A549 (cell line): ENCODE results near the gene FBXO22. TPM values are rescaled to one million over a fixed set of nuclear protein-coding genes. Genes with fewer than 3 reads are reported as not detected.
A peak's percentile ranks its signal among the peaks of the same experiment; 100 is the strongest.

Experiments
- ATAC-seq, 2 experiments: fragments of 200-7000 bp in 1 of 2; fragments of >200 bp in 1 of 2; cut with Nextera tagmentation in 1 of 2; cut with Tn5 transposase in 1 of 2; 3 replicates each; pipeline versions ENCODE4 v1.8.0 to v1.9.1; 2018 to 2020; ENCODE audit warnings: mild to moderate bottlenecking in 1 of 2, moderate library complexity in 1 of 2
- CTCF ChIA-PET: fragments of 300-600 bp; sonication (Branson Sonifier 250); formaldehyde crosslinking; extraction: SDS; loops from one replicate; lab custom pipeline; 2021; ENCODE audit warnings: antibody characterized with exemption, inconsistent platforms; lab: Yijun Ruan, JAX
- POLR2A ChIA-PET: fragments of 350-600 bp; formaldehyde crosslinking; extraction: SDS; loops from one replicate; lab custom pipeline; 2021; ENCODE audit warnings: antibody characterized with exemption, inconsistent platforms; lab: Yijun Ruan, JAX
- DNase-seq, 2 experiments: peaks; one replicate each; pipeline versions ENCODE4 v3.0.0 to v3.0.0-alpha.2; 2011 to 2016; ENCODE audit warnings: low read depth in 1 of 2, low spot score in 1 of 2
- FAIRE-seq: peaks from 2 replicates; lab custom pipeline; 2011; peaks lifted over from hg19 to GRCh38; lab: Jason Lieb, UNC
- H3K27ac ChIP-seq, 2 experiments: fragments of >200 bp; sonication (Bioruptor Twin); formaldehyde crosslinking; 3 replicates each; pipeline ENCODE4 v1.5.1; 2016 to 2017
- H3K4me1 ChIP-seq: fragments of >200 bp; sonication (Bioruptor Twin); formaldehyde crosslinking; 3 replicates; pipeline ENCODE4 v1.6.1; 2016
- H3K4me2 ChIP-seq: fragments of >200 bp; sonication (Bioruptor Twin); formaldehyde crosslinking; 3 replicates; pipeline ENCODE4 v1.6.1; 2016
- H3K4me3 ChIP-seq: fragments of >200 bp; sonication (Bioruptor Twin); formaldehyde crosslinking; 3 replicates; pipeline ENCODE4 v1.5.1; 2016
- H3K9me3 ChIP-seq: fragments of >200 bp; sonication (Bioruptor Twin); formaldehyde crosslinking; 3 replicates; pipeline ENCODE4 v1.6.1; 2016
- CBX2 ChIP-seq: fragments of 200-600 bp; sonication (generic); IDR thresholded peaks from 2 replicates; pipeline ENCODE4 v1.6.1; 2016; ENCODE audit warnings: low read depth, mild to moderate bottlenecking, borderline replicate concordance
- CEBPB ChIP-seq, 2 experiments: fragments of >200 bp in 1 of 2; sonication (Bioruptor Twin) in 1 of 2; formaldehyde crosslinking in 1 of 2; IDR thresholded peaks; 2 replicates each; pipeline ENCODE4 v1.6.1; 2012 to 2016
- ELK1 ChIP-seq: fragments of 150-350 bp; IDR thresholded peaks from 2 replicates; pipeline ENCODE4 v1.6.1; 2014; ENCODE audit warnings: low read depth, mild to moderate bottlenecking, low read length
- FOSL2 ChIP-seq, 2 experiments: fragments of 450-650 bp in 1 of 2; fragments of >200 bp in 1 of 2; sonication (Bioruptor Twin) in 1 of 2; formaldehyde crosslinking; IDR thresholded peaks; 2 replicates each; pipeline versions ENCODE4 v1.5.0 to v1.6.1; 2016 to 2020; ENCODE audit warnings: mild to moderate bottlenecking in 1 of 2, moderate library complexity in 1 of 2
- HEYL ChIP-seq: fragments of 250-450 bp; sonication (Bioruptor Pico); IDR thresholded peaks from 2 replicates; pipeline ENCODE4 v1.8.0; 2021; ENCODE audit warnings: mild to moderate bottlenecking, moderate library complexity
- HOXB13 ChIP-seq: fragments of 250-450 bp; sonication (Bioruptor Pico); IDR thresholded peaks from 2 replicates; pipeline ENCODE4 v1.5.0; 2020; ENCODE audit warnings: low read depth, mild to moderate bottlenecking, moderate library complexity
- JUN ChIP-seq, 2 experiments: fragments of >200 bp; sonication (Bioruptor Twin); formaldehyde crosslinking; IDR thresholded peaks; 2 replicates in 1 of 2; 3 replicates in 1 of 2; pipeline ENCODE4 v1.6.1; 2016 to 2017
- KDM1A ChIP-seq: fragments of 200-600 bp; sonication (generic); IDR thresholded peaks from 2 replicates; pipeline ENCODE4 v1.6.1; 2016; ENCODE audit warnings: low read depth, mild to moderate bottlenecking
- KDM5A ChIP-seq: fragments of 200-600 bp; sonication (generic); IDR thresholded peaks from 2 replicates; pipeline ENCODE4 v1.6.1; 2016; ENCODE audit warnings: antibody characterized with exemption, mild to moderate bottlenecking
- MAX ChIP-seq: IDR thresholded peaks from 2 replicates; pipeline ENCODE4 v1.6.1; 2012
- MAZ ChIP-seq: fragments of 150-350 bp; IDR thresholded peaks from 2 replicates; pipeline ENCODE4 v1.6.1; 2014; ENCODE audit warnings: antibody characterized with exemption, low read depth, low read length, borderline replicate concordance
- PBX3 ChIP-seq: IDR thresholded peaks from 2 replicates; pipeline ENCODE4 v1.6.1; 2012
- POLR2A ChIP-seq: IDR thresholded peaks from 2 replicates; pipeline ENCODE4 v1.6.1; 2012; ENCODE audit warnings: mild to moderate bottlenecking, low read length
- RFX5 ChIP-seq: fragments of 450-650 bp; IDR thresholded peaks from 2 replicates; pipeline ENCODE4 v1.7.1; 2014; ENCODE audit warnings: antibody characterized with exemption, mild to moderate bottlenecking, moderate library complexity
- SMC3 ChIP-seq: fragments of >200 bp; sonication (Bioruptor Twin); formaldehyde crosslinking; IDR thresholded peaks from 3 replicates; pipeline ENCODE4 v1.6.1; 2018; ENCODE audit warnings: inconsistent platforms
- ZFP36 ChIP-seq: fragments of 450-650 bp; IDR thresholded peaks from 2 replicates; pipeline ENCODE4 v1.6.1; 2014; ENCODE audit warnings: borderline replicate concordance; ENCODE audit not compliant: partially characterized antibody
- WGBS: methylation state at CpG from one replicate; pipeline ENCODE4 v1.1.6; 2017; ENCODE audit errors: missing lambda C conversion rate; 5-methylcytosine and 5-hydroxymethylcytosine counted together
- polyA plus RNA-seq, 4 experiments: library from polyadenylated mRNA; depleted of rRNA in 3 of 4; stranded (reverse); fragments of >200 nt; fragmentation: RNase III in 1 of 4; extraction: RNeasy Plus Mini Kit Qiagen cat#74134 plus additional on column Dnase treatment in 1 of 4; gene quantifications; 2 replicates in 3 of 4; 3 replicates in 1 of 4; pipeline ENCODE4 v1.2.3, GENCODE V29; 2011 to 2017
- TF ChIP-seq, protein P1 (sequence below): IDR thresholded peaks from 2 replicates; pipeline ENCODE4 v1.6.1; 2012; ENCODE audit warnings: low read depth, borderline replicate concordance
- TF ChIP-seq, protein P2 (sequence below): fragments of >200 bp; sonication (Bioruptor Twin); formaldehyde crosslinking; IDR thresholded peaks from 3 replicates; pipeline ENCODE4 v1.5.1; 2016
- TF ChIP-seq, protein P3 (sequence below): fragments of 200-600 bp; sonication (generic); IDR thresholded peaks from 2 replicates; pipeline ENCODE4 v1.6.1; 2016; ENCODE audit warnings: antibody characterized with exemption, mild to moderate bottlenecking, moderate library complexity

FBXO22 gene
- polyA plus RNA-seq, 2 of the 4 experiments (the other 2 are of a cell fraction): 75.1 to 133 TPM

DNA sequence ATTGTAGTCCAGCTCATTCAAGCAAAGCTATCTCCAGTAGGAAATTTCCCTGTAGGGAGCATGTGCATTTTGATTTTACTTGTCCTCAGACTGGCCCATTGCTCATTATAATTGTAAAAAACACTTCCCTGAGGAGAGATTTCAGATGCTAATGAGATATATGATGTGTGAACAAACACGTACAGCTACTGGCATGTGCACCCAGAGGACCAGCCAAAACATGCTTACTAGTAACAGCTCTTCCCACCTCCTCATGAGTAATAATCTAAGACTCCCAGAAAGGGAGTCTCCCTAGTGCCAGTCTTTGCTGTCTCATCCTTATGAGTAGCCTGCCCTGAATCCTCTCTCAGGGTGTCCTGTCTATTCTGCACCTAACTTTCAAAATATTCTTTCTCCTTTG is 43.4 kb downstream of the FBXO22 start (continued):
- no peak for TF ChIP-seq CBX2

DNA sequence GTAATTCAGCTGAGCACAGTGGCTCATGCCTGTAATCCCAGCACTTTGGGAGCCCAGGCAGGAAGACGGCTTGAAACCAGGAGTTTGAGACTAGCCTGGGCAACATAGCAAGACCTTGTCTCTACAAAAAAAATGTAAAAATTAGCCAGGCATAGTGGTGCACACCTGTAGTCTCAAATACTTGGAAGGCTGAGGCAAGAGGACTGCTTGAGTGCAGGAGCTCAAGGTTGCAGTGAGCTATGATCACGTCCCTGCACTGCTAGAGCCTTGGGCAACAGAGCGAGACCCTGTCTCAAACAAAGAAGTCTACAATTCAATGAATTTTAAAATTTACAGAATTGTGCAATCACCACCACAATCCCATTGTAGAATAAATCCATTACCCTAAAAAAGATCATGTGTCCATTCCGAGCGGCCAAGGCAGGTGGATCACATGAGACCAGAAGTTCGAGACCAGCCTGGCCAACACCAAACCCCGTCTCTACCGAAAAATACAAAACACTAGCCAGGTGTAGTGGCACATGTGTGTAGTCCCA is 45.2 kb downstream of the FBXO22 start:
- ATAC-seq: no peak
- Histone ChIP-seq H3K4me2 (no peak overlapping the region), H3K4me3 (no peak overlapping the region), H3K27ac (no peak overlapping the region), H3K4me1 (0 out of 3 replicates have a peak, but pooled peaks cover 4% of the 10 kb centered on the region), H3K9me3 (no peaks in the 10 kb centered on the region)
- WGBS: 77% methylated on average over 8 of the region's 8 CpGs
- FAIRE-seq: no peak
- POLR2A ChIA-PET: no interaction called here
- no peak for DNase-seq
- CTCF ChIA-PET: no interaction called here
- TF ChIP-seq CEBPB (IDR thresholded peaks at IDR 0.05) (peak in 1 of 2 experiments; percentile 14; a peak in 1 of 4 replicates), ELK1 (no peak)

DNA sequence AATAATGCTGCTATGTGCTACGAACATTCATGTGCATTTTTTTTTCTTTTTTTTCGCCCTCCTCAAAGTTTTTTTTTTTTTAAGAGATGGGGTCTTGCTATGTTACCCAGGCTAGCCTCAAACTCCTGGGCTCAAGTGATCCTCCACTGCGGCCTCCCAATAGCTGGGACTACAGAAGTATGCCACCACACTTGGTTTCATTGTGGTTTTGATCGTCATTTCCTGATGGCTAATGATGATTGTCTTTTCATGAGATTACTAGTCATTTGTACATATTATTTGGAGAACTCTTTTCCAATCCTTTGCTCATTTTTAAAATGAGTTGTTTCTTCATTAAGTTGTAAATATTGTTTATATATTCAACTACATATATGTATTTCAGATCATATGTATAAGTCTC is 48.8 kb downstream of the FBXO22 start:
- DNase-seq (no peak), FAIRE-seq (no peak), ATAC-seq (no peak)
- ChIA-PET CTCF (interaction anchor here (0.6 kb wide), 1 partner anchor 12 kb away, joined by 3 read pairs; no protein-coding TSS in a partner anchor), POLR2A (no interaction called here)
- no peaks in the 10 kb centered on the region for H3K9me3 ChIP-seq
- no peaks in the 10 kb centered on the region for H3K4me1 ChIP-seq
- H3K27ac ChIP-seq: no peak overlapping the region
- H3K4me2 ChIP-seq: no peak overlapping the region
- TF ChIP-seq FOSL2 (IDR thresholded peaks at IDR 0.05) (no peak), FOSL2 (CRISPR knock-in tag; IDR thresholded peaks at IDR 0.05) (no peak), MAX (no peak), PBX3 (no peak), KDM1A (no peak), KDM5A (no peak), HOXB13 (CRISPR knock-in tag) (no peak), CEBPB (IDR thresholded peaks at IDR 0.05) (no peak), JUN (IDR thresholded peaks at IDR 0.05) (no peak), RFX5 (no peak), MAZ (no peak), ZFP36 (no peak), HEYL (CRISPR knock-in tag) (no peak), SMC3 (no peak), POLR2A (no peak)
- TF ChIP-seq, protein P1, sequence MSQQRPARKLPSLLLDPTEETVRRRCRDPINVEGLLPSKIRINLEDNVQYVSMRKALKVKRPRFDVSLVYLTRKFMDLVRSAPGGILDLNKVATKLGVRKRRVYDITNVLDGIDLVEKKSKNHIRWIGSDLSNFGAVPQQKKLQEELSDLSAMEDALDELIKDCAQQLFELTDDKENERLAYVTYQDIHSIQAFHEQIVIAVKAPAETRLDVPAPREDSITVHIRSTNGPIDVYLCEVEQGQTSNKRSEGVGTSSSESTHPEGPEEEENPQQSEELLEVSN: no peak
- TF ChIP-seq, protein P2, sequence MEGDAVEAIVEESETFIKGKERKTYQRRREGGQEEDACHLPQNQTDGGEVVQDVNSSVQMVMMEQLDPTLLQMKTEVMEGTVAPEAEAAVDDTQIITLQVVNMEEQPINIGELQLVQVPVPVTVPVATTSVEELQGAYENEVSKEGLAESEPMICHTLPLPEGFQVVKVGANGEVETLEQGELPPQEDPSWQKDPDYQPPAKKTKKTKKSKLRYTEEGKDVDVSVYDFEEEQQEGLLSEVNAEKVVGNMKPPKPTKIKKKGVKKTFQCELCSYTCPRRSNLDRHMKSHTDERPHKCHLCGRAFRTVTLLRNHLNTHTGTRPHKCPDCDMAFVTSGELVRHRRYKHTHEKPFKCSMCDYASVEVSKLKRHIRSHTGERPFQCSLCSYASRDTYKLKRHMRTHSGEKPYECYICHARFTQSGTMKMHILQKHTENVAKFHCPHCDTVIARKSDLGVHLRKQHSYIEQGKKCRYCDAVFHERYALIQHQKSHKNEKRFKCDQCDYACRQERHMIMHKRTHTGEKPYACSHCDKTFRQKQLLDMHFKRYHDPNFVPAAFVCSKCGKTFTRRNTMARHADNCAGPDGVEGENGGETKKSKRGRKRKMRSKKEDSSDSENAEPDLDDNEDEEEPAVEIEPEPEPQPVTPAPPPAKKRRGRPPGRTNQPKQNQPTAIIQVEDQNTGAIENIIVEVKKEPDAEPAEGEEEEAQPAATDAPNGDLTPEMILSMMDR: no peak
- TF ChIP-seq, protein P3, sequence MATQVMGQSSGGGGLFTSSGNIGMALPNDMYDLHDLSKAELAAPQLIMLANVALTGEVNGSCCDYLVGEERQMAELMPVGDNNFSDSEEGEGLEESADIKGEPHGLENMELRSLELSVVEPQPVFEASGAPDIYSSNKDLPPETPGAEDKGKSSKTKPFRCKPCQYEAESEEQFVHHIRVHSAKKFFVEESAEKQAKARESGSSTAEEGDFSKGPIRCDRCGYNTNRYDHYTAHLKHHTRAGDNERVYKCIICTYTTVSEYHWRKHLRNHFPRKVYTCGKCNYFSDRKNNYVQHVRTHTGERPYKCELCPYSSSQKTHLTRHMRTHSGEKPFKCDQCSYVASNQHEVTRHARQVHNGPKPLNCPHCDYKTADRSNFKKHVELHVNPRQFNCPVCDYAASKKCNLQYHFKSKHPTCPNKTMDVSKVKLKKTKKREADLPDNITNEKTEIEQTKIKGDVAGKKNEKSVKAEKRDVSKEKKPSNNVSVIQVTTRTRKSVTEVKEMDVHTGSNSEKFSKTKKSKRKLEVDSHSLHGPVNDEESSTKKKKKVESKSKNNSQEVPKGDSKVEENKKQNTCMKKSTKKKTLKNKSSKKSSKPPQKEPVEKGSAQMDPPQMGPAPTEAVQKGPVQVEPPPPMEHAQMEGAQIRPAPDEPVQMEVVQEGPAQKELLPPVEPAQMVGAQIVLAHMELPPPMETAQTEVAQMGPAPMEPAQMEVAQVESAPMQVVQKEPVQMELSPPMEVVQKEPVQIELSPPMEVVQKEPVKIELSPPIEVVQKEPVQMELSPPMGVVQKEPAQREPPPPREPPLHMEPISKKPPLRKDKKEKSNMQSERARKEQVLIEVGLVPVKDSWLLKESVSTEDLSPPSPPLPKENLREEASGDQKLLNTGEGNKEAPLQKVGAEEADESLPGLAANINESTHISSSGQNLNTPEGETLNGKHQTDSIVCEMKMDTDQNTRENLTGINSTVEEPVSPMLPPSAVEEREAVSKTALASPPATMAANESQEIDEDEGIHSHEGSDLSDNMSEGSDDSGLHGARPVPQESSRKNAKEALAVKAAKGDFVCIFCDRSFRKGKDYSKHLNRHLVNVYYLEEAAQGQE: no peak
- TF ChIP-seq, all 56 proteins: peak for 0
- WGBS: 78% methylated on average over 4 of the region's 4 CpGs
- no peak overlapping the region for H3K4me3 ChIP-seq
